ENCODE data around the gene TECPR1.
A peak's percentile ranks its signal among the peaks of the same experiment; 100 is the strongest.

The TECPR1 gene

DNA sequence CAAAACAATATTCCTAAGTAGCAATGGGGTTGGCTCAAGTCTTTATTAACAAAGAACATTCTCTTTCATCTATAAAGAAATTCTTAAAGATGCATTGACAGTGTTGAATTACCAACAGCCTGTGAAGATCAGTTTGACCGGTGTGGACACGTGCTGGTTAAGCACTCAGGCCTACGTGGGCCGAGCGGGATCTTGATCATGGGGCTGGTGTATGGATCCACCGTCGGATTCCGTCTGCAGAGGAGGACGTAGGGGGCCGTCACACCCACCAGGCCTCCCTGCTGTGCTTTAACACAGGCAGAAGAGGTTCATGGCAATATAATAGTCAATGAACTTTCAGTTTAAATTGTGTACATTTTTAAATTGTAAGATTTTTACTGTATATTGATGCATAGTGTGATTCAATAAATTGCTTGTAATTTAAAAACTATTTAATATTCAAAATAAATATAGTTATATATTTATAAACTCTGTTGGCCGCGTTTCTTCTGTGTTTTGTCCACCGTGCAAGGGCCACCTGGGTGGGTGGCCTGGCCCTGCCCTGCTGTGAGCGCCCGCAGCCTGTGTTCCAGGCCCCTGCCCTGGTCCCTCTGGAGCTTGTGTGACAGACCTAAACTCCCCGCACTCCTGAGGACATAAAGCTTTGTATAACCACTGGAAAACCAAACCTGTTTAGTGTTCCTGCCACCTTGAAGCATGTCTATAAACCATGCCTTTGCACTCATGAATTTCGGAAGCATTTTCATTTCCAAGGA is 42.7 kb downstream of the TECPR1 start:
- no peak for DNase-seq

DNA sequence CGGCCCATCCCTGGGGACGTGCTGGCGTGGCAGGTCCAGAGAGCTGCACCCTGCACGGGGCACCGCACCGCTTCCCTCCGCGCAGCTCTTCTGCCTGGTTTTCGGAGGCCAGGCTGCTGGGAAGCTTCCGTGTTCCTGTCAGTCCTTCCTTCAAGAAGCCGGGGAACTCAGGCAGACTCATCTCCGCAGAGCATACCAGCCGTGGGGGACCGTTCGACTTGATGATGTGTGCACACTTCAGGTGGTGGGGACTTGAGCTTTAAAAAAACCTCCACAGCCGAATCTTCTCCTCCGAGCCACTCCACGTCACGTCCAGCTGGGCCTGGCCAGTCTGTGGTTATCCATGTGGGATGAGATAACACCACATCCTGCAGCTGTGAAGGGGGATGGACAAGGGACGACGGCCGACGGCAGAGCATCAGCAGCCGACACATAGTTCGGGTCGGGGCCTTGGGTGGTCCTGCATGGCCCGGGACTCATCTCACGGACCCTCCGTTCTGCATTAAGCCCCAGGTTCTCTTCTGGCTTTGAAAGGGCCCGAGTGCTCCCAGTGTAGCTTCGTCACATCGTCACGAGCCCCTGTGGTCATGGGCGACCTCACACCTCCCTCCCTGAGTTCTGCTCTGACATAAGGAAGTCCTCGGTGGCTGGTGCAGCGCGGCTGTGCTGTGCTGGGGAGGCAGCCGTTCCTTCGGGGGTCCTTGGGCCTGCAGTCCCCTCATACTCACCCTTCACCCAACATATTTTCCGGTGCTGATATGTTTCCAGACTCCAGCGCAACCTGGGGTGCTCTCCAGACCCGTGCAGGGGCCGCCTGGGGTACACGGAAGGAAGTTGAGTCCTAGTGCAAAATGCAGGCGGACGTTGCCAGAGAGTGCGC is 45.3 kb downstream of the TECPR1 start:
- no peak for DNase-seq

DNA sequence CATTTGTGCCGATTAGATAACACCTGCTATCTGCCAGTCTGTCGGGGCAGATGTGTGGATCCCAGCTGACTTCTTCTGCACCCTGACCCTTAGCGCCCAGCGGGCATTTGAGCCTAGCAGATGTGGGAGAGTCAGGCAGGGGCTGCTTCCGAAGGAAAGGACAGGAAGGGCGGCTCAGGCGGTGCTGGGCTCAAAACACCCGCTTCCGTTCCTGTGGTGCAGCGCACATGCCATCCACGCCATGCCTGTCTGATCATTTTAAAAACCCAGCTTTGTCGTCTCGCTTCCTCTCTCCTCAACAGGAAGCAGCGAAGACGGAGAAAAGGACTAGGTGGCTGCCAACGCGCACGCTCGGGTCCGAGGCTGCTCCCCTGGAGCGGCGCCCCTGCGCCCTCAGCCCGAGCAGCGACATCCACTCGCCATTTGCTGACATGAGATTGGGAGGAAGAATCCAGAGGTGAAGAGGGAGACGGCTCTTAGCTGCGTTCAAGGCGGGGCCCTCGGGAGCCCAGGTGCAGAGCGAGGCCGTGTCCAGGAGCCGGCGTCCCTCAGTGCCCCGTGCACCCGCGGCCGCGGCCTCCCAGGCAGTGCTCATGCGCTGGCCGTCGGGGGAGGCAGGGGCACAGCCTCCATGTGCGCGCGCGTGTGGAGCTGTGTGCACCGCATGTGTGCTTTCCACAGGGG is 46.7 kb downstream of the TECPR1 start:
- no peak for DNase-seq

DNA sequence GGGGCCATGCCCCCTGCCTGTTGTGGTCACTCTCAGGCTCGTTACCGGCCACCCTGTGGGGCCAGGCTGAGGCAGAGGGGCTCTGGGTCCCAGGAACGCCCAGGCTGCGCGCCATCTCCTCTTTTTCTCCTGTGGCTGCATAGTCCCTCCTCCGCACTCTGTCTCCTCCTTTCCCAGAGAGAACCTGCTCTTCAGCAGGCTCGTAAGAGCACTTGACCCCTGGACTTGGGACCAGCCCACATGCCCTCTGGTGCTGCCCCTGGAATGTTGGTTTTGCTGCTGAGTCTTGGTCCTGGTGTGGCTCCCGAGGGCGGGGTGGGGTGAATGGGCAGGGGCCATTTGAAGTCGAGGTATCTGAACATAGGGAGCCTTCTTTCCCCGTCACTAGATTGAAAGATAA is 47.4 kb downstream of the TECPR1 start:
- no peak for DNase-seq

DNA sequence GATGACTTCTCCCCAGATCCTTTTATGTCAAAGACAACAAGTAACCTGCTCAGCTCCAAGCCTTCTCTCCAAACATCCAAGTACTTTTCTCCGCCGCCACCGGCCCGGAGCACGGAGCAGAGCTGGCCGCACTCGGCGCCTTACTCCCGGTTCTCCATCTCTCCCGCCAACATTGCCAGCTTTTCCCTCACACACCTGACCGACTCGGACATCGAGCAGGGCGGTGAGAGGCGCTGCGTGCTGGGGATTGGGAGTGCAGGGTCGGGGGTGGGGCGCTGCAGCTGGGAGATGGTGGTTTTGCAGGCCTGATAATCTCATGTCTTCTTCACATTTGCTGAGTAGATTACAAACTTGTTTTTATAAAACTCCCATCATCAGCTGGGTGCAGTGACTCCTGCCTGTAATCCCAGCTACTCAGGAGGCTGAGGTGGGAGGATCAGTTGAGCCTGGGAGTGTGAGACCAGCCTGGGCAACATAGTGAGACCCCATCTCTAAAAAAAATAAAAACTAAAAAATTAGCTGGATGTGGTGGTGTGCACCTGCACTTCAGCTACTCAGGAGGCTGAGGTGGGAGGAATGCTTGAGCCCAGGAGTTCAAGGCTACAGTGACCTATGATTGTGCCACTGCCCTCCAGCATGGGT is 47.9 kb downstream of the TECPR1 start:
- no peak for DNase-seq

DNA sequence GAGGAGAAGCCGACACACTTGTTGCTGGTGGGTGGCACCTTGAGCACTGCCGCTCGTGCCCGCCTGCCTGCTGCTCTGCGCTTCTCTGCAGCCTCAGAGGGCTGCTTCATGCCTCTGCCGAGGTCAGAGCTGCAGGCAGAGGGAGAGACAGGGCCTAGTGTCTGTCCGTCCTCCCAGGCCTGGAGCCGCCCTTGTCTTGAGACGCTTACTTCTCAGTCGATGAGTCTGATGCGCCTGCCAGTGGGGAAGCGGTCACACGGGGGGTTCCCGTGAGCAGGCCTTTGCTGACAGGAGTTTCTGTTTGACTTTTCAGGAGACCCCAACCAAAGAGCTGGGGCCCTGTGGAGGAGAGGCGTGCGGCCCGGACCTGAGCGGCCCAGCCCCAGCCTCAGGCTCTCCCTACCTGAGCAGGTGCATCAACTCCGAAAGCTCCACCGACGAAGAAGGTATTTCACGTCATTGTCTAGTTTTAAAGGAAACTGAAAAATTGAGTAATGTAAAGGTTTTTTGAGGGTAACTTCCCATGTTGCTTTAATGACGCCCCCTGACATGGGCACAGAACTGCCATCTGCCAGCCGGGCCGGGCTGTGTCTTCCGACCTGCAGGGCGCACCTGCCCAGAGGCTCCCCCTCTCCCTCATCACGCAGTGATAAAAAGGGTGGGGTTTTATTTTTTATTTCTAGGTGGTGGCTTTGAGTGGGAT is 48.6 kb downstream of the TECPR1 start:
- DNase-seq: no peak

DNA sequence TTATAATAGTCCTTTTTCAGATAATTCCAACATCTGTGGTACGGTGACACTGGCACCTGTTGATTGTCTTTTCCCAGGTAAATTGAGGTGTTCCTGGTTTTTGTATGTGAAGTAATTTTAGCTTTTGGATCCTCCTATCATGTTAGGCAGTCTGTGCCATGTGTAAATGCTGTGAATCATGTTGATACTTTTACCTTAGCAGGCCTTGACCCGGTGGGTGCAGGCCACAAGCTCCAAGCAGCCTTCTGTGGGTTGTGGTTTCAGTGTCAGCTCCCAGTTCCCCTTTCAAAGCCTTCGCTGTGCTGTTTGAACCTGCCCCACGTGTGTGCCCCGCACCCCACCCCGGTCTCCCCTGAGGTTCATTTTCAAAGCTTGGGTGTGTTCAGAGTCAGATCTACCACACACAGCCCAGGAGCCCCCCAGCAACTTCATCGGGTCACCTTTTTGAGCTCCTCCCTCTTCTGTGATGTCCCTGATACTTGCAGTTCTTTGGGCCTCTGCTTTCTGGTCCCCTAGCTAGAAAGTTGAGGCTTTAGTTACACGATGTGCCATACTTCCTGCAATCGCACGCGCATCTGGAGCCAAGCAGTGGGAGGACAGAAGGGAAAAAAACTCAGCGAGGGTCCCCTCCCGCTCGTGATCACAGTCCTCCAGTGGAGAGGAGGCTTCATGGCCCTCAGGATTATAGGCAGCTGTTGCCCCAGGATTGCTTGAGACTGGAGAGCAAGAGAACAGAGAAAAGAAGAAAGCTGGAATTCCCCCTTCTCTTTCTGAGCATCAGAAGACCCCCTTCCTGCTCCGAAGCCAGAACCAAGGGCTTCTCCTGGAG is 49.5 kb downstream of the TECPR1 start:
- DNase-seq: no peak

DNA sequence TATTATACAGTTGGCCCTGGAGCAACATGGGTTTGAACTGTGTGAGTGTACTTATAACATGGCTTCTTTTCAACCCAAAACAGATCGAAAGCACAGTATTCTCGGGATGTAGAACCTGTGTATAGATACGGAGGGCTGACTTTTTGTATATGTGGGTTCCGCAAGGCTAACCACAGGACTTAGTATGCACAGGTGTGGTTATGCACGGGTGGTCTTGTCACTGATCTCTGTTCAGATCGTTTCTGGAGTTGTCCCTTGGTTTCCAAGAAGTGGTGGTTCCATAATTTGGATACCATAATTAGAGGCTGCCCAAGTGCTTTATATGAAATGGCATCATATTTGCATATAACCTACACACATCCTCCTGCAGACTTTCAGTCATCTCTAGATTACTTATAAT is 51.7 kb downstream of the TECPR1 start:
- DNase-seq: no peak

DNA sequence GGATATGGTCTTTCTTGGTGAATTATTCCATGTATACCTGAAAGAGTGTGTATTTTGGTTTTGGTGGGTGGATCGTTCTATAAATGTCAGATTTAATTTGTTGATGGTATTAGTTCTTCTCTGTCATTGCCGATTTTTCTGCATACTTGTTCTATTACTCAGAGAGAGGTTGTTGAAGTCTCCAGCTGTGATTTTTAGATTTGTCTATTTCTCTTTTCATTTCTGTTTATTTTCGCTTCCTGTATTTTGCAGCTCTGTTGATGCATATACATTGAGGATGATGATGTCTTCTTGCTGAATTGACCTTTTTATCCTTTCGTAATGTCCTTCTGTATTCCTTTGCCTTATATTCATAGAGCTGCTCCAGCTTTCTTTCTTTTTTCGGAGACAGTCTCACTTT is 52.9 kb downstream of the TECPR1 start:
- DNase-seq: no peak

DNA sequence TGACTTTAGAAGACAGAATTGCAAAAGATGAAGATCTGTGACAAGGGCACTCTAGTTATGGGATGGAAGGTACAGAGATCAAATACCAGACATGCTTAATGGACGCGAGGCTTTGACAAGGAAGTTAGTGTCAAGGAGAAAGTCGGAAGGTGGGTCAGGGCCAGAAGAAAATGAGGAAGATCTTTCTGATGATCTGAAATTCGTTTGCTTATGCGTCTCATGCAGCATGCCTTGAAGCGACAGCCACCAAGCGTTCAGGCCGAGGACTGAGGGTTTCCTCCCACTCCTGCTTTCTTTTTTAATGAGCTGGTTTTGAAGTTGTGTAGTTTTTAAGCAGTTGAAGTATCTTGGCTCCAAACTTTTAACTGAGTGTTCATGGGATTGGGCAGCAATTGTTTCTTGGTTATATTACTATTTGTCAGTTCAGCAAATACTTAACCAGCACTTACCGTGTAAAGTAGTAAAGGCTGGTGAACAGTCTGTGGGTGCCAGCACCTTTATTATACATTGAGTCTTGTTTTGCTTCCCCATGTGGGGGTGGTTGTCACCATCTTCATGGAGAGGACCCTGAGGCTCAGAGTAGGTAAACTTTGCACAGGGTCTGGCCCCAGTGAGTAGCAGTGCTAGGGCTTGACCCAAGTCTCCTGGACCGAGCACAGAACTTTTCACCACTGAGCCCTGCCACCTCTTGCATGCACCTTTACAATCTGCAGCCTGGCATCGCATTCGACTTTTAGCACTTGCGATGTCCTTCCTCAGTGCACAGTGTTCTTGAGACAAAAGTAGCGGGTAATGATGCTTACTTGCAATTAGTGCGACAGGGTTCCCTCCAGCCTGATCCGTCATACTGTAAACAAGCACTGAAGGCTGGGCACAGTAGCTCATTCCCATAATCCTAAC is 55.1 kb downstream of the TECPR1 start:
- DNase-seq: no peak

DNA sequence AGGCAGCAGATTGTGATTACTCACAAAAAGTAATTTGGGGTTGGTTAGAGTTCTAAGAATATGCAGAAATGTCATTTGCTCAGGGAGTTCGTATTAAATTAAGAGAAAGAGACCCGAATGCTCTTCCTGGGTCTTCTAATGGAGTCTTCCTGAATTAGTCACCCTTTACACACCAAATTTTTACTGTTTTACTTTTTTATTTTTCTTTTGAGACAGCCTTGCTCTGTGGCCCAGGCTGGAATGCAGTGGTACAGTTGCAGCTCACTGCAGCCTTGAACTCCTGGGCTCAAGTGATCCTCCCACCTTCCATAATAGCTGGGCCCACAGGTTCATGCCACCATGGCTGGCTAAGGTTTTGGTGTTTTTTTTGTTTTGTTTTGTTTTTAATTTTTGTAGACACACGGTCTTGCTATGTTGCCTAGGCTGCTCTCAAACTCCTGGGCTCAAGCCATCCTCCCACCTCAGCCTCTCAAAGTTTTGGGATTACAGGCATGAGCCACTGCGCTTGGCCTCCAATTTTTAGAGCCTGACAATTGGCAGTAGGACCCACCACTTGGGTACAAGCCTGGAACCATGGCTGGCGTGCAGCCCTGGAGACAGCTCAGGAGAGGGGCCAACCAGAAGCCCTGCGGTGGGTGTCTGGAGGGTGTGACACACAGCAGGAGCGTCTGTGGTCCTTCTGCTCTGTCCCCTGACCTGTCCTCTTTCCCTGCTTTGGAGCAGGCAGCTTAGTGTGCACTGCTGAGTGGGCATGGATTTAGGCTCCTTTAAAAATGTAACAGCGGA is 57.2 kb downstream of the TECPR1 start:
- peak; percentile 64 for DNase-seq

DNA sequence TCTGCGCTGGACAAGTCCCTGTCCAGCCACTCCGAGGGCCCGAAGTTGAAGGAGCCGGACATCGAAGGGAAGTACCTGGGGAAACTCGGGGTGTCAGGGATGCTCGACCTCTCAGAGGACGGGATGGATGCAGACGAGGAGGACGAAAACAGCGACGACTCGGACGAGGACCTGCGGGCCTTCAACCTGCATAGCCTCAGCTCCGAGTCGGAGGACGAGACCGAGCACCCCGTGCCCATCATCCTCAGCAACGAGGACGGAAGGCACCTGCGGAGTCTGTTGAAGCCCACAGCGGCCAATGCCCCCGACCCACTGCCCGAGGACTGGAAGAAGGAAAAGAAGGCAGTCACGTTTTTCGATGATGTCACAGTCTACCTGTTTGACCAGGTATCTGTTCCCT is 57.8 kb downstream of the TECPR1 start:
- DNase-seq: no peak

DNA sequence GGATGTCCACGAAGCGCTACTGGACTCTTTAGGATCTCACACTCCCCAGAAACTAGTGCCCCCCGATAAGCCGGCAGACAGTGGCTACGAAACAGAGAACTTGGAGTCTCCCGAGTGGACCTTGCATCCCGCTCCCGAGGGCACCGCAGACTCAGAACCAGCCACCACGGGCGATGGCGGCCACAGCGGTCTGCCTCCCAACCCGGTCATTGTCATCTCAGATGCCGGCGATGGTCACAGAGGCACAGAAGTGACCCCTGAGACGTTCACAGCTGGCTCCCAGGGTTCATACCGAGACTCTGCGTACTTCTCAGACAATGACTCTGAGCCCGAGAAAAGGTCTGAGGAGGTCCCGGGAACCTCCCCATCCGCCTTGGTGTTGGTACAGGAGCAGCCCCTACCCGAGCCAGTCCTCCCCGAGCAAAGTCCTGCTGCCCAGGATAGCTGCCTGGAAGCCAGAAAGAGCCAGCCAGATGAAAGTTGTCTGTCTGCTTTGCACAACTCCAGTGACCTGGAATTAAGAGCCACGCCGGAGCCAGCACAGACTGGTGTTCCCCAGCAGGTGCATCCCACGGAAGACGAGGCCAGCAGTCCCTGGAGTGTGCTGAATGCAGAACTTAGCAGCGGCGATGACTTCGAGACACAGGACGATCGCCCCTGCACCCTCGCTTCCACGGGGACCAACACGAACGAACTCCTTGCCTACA is 58.4 kb downstream of the TECPR1 start:
- no peak for DNase-seq

DNA sequence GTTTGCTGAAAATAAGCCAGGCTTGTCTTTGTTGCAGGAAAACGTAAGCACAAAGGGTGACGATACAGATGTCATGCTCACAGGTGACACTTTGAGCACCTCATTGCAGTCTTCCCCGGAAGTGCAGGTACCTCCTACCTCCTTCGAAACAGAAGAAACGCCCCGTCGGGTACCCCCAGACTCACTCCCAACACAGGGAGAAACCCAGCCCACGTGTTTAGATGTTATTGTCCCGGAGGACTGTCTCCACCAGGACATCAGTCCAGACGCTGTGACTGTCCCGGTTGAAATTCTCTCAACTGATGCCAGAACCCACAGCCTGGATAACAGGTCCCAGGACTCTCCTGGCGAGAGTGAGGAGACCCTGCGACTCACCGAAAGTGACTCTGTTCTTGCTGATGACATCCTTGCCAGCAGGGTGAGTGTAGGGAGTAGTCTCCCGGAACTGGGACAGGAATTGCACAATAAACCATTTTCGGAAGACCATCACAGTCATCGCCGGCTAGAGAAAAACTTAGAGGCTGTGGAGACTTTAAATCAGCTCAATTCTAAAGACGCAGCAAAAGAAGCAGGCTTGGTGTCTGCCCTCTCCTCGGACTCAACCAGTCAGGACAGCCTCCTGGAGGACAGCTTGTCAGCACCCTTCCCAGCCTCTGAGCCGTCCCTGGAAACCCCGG is 59.1 kb downstream of the TECPR1 start:
- peak; percentile 2 for DNase-seq

DNA sequence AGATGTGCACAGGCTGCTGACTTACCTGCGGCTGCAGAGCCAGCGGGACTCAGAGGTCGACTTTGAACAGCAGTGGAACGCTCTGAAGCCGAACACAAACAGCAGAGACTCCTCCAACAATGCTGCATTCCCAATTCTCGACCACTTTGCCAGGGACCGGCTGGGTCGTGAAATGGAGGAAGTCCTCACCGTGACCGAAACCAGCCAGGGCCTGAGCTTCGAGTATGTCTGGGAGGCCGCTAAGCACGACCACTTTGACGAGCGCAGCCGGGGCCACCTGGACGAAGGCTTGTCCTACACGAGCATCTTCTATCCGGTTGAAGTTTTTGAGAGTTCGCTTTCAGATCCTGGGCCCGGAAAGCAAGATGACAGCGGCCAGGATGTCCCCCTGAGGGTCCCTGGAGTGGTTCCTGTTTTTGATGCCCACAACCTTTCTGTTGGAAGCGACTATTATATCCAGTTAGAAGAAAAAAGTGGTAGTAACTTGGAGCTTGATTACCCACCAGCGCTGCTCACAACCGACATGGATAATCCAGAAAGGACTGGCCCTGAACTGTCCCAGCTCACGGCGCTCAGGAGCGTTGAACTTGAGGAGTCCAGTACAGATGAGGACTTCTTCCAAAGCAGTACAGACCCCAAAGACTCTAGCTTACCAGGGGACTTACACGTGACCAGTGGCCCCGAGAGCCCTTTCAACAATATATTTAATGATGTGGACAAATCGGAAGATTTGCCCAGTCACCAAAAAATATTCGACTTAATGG is 60.2 kb downstream of the TECPR1 start:
- no peak for DNase-seq

DNA sequence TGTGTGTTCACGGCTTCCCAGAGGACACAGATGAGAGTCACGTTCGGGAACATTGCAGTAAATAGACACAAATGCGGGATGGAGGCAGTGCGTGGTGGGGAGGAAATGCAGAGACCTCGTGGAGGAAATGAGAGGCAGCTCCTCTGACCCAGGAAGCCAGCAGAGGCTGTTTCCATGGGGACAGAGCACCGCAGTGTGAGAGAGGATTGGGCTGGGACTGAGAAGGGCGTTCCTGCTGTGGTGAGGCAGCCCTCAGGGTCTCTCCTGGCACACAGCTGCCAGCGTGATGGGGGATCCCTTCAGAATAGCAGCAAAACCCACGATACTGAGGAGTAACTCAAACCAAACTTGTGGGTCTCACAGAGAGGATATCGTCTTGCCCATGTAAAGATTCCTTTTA is 62.5 kb downstream of the TECPR1 start:
- DNase-seq: no peak

DNA sequence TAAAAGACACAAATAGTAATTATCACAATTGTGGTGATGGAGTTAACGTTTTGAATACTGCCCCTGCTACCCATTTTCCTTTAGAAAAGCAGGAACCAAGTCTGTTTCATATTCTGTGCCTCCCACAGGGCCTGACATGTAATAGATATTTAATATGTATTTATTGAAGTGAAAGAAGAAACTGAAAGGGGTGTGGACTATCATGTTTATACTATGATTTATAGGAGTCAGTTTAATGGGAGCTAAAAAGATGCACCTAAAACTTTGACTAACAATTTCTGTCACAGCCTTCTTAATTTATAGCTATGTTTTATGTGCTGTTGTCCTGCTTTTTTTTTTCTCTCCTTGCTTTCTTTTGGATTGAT is 64.9 kb downstream of the TECPR1 start:
- DNase-seq: no peak

Measured in fibroblast of skin of back (primary cell).